Panc1 (cell line): Measurements from ENCODE around the gene MUC5B. TPM values are rescaled to one million over a fixed set of nuclear protein-coding genes. Genes with fewer than 3 reads are reported as not detected.

Source experiments
- ATAC-seq: fragments of 200-7000 bp; cut with Tn5 transposase; 2 replicates; pipeline ENCODE4 v1.9.1; 2020; ENCODE audit warnings: mild to moderate bottlenecking, moderate library complexity
- BruUV-seq: library from RNA; stranded (reverse); fragments of 400-500 nt; replicated peaks from 2 replicates; lab custom pipeline; 2021; lab: Mats Ljungman, UMichigan
- CTCF ChIA-PET: fragments of 300-600 bp; sonication (Branson Sonifier 250); formaldehyde crosslinking; loops from one replicate; lab custom pipeline; 2022; ENCODE audit warnings: antibody characterized with exemption; lab: Charles Lee
- POLR2A ChIA-PET: fragments of 300-600 bp; sonication (Branson Sonifier 250); formaldehyde crosslinking; loops from one replicate; lab custom pipeline; 2022; ENCODE audit warnings: antibody characterized with exemption; lab: Charles Lee
- DNase-seq: peaks from one replicate; pipeline ENCODE4 v3.0.0-alpha.2; 2010; ENCODE audit warnings: low read depth, low spot score
- H3K27ac ChIP-seq: 2 replicates; pipeline ENCODE4 v1.5.1; 2011; ENCODE audit warnings: mild to moderate bottlenecking, low read length, inconsistent platforms
- H3K27me3 ChIP-seq: fragments of 200-500 bp; sonication (Bioruptor generic); 2 replicates; pipeline ENCODE4 v1.6.0; 2014; ENCODE audit warnings: low read length, inconsistent platforms; ENCODE audit not compliant: control insufficient read depth, insufficient read depth
- H3K36me3 ChIP-seq: fragments of 200-500 bp; sonication (Bioruptor generic); 2 replicates; pipeline ENCODE4 v1.5.1; 2014; ENCODE audit warnings: inconsistent platforms, mild to moderate bottlenecking, low read length, moderate library complexity; ENCODE audit not compliant: control insufficient read depth, insufficient read depth
- H3K4me1 ChIP-seq: 2 replicates; pipeline ENCODE4 v1.5.1; 2011; ENCODE audit warnings: inconsistent platforms, mild to moderate bottlenecking, low read length, moderate library complexity; ENCODE audit not compliant: control insufficient read depth, insufficient read depth
- H3K4me3 ChIP-seq, 2 experiments: 2 replicates each; pipeline ENCODE4 v1.5.1; 2011 to 2012; ENCODE audit warnings: low read depth in 2 of 2, low read length in 2 of 2, mild to moderate bottlenecking in 2 of 2, inconsistent platforms in 1 of 2, moderate library complexity in 1 of 2
- H3K9me3 ChIP-seq: fragments of 200-500 bp; sonication (Bioruptor generic); 2 replicates; pipeline ENCODE4 v1.5.1; 2014; ENCODE audit warnings: low read depth, mild to moderate bottlenecking, inconsistent platforms, low read length, moderate library complexity; ENCODE audit not compliant: control insufficient read depth, insufficient read depth
- POLR2AphosphoS5 ChIP-seq: IDR thresholded peaks from 2 replicates; pipeline ENCODE4 v1.6.1; 2012; ENCODE audit warnings: mild to moderate bottlenecking, low read depth, low read length, moderate library complexity
- SIN3A ChIP-seq: IDR thresholded peaks from 2 replicates; pipeline ENCODE4 v1.6.1; 2012; ENCODE audit warnings: low read depth, mild to moderate bottlenecking, low read length, moderate library complexity, borderline replicate concordance; ENCODE audit not compliant: insufficient read depth
- TCF7L2 ChIP-seq: IDR thresholded peaks from 2 replicates; pipeline ENCODE4 v1.6.1; 2011; ENCODE audit warnings: mild to moderate bottlenecking, low read depth, low read length, inconsistent platforms
- in situ Hi-C: cut with HindIII; loops from 2 replicates; pipeline ENCODE4 v1.10.0; 2016; ENCODE audit warnings: low sequenced_read_pairs, low pct_unique_long_range_greater_than_20kb
- intact Hi-C: fragments of 100-400 bp; cut with micrococcal nuclease; formaldehyde crosslinking; loops from one replicate; pipeline ENCODE4 v1.10.0; 2022; ENCODE audit not compliant: unreplicated experiment
- total RNA-seq: library from RNA; stranded (reverse); gene quantifications from one replicate; pipeline ENCODE4 v1.2.1, GENCODE V29; 2021; ENCODE audit not compliant: unreplicated experiment
- TF ChIP-seq, protein P1 (sequence below), 2 experiments: IDR thresholded peaks; 2 replicates each; pipeline ENCODE4 v1.6.1; 2011 to 2012; ENCODE audit warnings: low read depth in 2 of 2, control low read depth in 1 of 2, low read length in 1 of 2, mild to moderate bottlenecking in 1 of 2, moderate library complexity in 1 of 2; ENCODE audit not compliant: insufficient read depth in 1 of 2
- TF ChIP-seq, protein P2 (sequence below): fragments of 450-650 bp; IDR thresholded peaks from 2 replicates; pipeline ENCODE4 v1.5.1; 2017; ENCODE audit warnings: mild to moderate bottlenecking

MUC5B gene
- total RNA-seq, 1 experiment from 2014 or later: 1.2 TPM

DNA sequence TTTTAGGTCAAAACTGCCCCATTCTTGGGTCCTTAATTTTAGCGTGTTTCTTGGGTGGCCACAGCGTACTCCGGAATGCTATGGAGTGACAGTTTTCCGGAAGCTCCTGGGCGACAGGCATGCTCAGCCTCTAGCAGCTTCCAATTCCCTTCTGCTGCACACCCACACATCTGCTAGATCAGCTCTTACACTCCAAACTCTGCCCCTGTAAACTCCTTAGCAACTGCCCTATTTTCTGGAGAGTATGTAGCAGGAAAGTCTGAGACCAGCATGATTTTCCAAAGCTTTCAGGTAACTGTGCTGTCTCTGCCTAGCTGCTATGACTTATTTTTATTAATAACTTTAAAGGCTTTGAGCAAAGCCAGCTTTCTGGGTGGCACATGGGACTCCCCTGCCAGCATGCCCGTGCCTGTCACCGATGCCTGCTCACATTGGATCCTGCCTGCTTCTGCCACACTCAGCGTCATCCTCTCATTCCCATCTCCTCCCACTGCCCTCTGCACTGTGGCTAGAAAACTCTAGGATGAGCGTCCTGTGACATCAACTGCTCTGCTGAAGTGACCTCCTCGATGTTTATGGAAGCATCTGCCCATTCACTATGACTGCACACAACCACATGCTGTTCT is 69.3 kb downstream of the MUC5B start:
- Histone ChIP-seq H3K27me3 (no peaks in the 10 kb centered on the region), H3K36me3 (peaks cover 2% of the 10 kb centered on the region; the same call in 1 of the 2 replicates), H3K27ac (no peak overlapping the region), H3K9me3 (no peaks in the 10 kb centered on the region), H3K4me3 (no peak overlapping the region), H3K4me1 (no peaks in the 10 kb centered on the region)
- TF ChIP-seq, protein P1, sequence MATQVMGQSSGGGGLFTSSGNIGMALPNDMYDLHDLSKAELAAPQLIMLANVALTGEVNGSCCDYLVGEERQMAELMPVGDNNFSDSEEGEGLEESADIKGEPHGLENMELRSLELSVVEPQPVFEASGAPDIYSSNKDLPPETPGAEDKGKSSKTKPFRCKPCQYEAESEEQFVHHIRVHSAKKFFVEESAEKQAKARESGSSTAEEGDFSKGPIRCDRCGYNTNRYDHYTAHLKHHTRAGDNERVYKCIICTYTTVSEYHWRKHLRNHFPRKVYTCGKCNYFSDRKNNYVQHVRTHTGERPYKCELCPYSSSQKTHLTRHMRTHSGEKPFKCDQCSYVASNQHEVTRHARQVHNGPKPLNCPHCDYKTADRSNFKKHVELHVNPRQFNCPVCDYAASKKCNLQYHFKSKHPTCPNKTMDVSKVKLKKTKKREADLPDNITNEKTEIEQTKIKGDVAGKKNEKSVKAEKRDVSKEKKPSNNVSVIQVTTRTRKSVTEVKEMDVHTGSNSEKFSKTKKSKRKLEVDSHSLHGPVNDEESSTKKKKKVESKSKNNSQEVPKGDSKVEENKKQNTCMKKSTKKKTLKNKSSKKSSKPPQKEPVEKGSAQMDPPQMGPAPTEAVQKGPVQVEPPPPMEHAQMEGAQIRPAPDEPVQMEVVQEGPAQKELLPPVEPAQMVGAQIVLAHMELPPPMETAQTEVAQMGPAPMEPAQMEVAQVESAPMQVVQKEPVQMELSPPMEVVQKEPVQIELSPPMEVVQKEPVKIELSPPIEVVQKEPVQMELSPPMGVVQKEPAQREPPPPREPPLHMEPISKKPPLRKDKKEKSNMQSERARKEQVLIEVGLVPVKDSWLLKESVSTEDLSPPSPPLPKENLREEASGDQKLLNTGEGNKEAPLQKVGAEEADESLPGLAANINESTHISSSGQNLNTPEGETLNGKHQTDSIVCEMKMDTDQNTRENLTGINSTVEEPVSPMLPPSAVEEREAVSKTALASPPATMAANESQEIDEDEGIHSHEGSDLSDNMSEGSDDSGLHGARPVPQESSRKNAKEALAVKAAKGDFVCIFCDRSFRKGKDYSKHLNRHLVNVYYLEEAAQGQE (IDR thresholded peaks at IDR 0.05; ENCODE audit: insufficient read depth in 1 of 2, low read depth in 2 of 2, low read length in 1 of 2): no peak
- no peak for TF ChIP-seq POLR2AphosphoS5
- TF ChIP-seq SIN3A: no peak
- no peak for TF ChIP-seq TCF7L2
- TF ChIP-seq, protein P2, sequence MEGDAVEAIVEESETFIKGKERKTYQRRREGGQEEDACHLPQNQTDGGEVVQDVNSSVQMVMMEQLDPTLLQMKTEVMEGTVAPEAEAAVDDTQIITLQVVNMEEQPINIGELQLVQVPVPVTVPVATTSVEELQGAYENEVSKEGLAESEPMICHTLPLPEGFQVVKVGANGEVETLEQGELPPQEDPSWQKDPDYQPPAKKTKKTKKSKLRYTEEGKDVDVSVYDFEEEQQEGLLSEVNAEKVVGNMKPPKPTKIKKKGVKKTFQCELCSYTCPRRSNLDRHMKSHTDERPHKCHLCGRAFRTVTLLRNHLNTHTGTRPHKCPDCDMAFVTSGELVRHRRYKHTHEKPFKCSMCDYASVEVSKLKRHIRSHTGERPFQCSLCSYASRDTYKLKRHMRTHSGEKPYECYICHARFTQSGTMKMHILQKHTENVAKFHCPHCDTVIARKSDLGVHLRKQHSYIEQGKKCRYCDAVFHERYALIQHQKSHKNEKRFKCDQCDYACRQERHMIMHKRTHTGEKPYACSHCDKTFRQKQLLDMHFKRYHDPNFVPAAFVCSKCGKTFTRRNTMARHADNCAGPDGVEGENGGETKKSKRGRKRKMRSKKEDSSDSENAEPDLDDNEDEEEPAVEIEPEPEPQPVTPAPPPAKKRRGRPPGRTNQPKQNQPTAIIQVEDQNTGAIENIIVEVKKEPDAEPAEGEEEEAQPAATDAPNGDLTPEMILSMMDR: no peak
- in situ Hi-C loops: no loop called here
- ATAC-seq (no peak), DNase-seq (no peak)
- ChIA-PET POLR2A (no interaction called here), CTCF (interaction anchor here (0.9 kb wide), 1 partner anchor 154 kb away, joined by 3 read pairs; no protein-coding TSS in a partner anchor)
- BruUV-seq: no TSS peak
- intact Hi-C loops: no loop called here

DNA sequence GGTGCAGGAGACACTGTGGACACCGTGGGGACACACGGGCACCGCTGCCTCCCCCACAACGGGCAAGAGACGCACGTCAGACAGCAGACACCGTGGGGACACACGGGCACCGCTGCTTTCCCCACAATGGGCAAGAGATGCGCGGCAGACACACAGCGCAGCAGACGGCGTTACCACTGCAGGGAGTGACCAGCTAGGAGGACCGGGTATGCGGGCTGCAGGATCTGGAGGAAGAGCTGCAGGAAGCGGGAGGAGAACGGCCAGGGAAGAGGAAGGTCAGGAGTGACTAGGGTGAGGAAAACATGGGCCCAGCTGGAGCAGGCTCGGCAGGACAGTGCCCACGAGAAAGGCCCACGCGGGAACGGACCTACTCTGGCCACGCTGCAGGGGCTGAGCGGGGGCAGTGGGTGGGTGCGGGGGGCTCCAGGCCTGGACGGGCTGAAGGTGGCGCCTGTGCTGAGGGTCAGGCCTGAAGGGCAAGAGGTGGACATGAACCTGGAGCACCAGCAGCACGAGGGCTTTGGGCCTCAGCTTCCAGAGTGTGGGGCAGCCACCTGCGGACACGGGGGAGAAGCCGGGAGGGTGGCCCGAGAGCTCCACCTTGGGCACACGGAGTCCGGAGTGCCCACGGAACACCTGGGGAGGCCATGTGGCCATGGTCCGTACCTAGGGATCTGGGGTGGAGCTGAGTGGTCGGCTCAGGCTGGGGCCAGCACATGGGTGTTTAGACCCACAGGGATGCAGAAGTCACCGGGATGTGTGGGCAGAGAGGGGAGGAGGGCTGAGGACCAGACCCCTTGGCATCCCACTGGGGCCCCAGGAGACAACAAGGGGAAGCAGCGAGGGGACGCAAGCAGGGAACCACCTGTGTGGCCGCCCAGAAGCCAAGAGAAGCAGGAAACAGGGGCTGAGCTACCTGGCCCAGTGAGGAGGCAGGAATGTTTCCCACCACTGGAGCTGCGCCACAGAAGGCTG is 70.1 kb downstream of the MUC5B start:
- H3K9me3 ChIP-seq: no peaks in the 10 kb centered on the region
- CTCF ChIA-PET: interaction anchor here (0.9 kb wide), 2 partner anchors 10 to 153 kb away, joined by 3 read pairs; no protein-coding TSS in a partner anchor
- no peak overlapping the region for H3K27ac ChIP-seq
- POLR2A ChIA-PET: no interaction called here
- peaks cover 2% of the 10 kb centered on the region; the same call in 1 of the 2 replicates for H3K36me3 ChIP-seq
- TF ChIP-seq TCF7L2: no peak
- TF ChIP-seq, protein P2: no peak
- TF ChIP-seq, protein P1 (IDR thresholded peaks at IDR 0.05; ENCODE audit: insufficient read depth in 1 of 2, low read depth in 2 of 2, low read length in 1 of 2): no peak
- TF ChIP-seq POLR2AphosphoS5: no peak
- no peak for TF ChIP-seq SIN3A
- H3K27me3 ChIP-seq: no peaks in the 10 kb centered on the region
- BruUV-seq: no TSS peak
- DNase-seq (no peak), ATAC-seq (peak; percentile 8; the same call in 1 of the 2 replicates)
- H3K4me3 ChIP-seq: no peak overlapping the region
- in situ Hi-C loops: no loop called here
- intact Hi-C loops: no loop called here
- no peaks in the 10 kb centered on the region for H3K4me1 ChIP-seq
